GOT3 (cell line): ENCODE data around the gene CAV3.
"Not testable (repeated sequence)": the region's sequence is repeated elsewhere in the genome, so short reads cannot be mapped to it uniquely, and the experiment has no call there.

Source experiments
- DNase-seq: peaks from one replicate; lab custom pipeline; 2025; ENCODE audit warnings: mixed read lengths; lab: John Stamatoyannopoulos, UW

Gene CAV3

GRCh38 chr3:8733332-8734094, at the start of gene CAV3:
CAV3 (plus strand) TSS chr3:8733802; CDS start chr3:8733877, 75 bp downstream.
- no peak for DNase-seq

DNA sequence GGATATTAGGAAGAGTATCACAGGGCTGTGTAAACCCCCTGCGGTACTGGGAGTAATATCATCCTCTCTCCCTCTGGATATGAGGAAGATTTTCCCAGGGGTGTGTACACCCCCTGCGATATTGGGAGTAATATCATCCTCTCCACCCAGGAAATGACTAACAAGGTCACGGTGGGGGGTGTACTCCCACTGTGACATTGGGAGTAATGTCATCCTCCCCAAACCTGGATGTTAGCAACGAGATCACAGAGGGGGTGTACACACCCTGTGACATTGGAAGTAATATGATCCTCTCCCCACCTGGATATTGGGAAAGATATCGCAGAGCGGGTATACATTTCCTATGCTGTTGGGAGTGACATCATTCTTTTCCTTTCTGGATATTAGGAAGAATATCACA, 48.6 kb upstream of the CAV3 start:
- not testable (repeated sequence) for DNase-seq

DNA sequence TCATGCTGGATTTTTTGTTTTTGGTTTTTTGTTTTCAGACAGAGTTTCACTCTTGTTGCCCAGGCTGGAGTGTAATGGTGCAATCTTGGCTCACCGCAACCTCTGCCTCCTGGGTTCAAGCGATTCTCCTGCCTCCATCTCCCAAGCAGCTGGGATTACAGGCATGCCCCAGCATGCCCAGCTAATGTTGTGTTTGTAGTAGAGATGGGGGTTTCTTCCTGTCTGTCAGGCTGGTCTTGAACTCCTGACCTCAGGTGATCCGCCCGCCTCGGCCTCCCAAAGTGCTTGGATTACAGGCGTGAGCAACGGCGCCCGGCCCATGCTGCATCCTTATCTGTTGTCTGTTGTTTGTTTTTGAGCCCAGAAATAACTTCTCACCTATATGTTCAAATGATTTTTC, 42.3 kb upstream of the CAV3 start:
- not testable (repeated sequence) for DNase-seq

- no peak for DNase-seq
These were observed 31.0 kb upstream of the CAV3 start for GRCh38 chr3:8702560-8702959.

DNA sequence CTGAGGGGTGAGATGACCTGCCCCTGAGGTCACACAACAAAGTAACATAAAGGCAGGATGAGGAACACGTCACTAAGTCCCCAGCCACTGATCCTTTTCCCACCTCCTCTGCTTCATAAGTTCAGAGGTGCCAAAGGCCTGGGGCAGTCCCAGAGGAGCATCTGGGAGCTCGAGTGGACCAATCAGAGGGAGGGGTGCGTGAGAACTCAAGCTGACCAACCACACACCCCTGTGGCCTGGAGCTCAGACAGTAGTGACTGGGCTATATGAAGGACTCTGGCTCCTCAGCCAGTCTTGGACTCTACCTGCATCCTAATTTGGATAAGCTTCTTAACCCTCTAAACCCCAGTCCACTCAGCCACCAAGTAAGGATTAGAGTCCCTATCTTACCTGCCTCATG, 28.0 kb upstream of the CAV3 start:
- no peak for DNase-seq

DNA sequence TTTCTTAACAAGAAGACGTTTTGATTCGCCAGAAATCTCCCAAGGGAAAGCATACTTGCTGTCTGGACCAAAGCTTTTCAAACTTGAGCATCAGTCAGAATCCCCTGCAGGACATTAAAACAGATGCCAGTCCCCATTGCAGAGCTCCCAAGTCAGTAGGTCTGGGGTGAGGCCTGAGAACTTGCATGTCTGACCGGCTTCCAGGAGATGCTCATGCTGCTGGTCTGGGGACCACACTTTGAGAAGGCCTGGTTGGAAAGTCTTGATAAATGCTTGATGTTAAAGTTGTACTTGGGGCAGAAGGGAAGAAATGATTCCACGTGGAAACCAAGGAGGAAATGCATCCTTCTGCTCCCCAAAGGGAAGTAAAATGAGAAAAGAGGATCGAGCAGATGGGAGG, 24.3 kb upstream of the CAV3 start:
- DNase-seq = no peak

DNA sequence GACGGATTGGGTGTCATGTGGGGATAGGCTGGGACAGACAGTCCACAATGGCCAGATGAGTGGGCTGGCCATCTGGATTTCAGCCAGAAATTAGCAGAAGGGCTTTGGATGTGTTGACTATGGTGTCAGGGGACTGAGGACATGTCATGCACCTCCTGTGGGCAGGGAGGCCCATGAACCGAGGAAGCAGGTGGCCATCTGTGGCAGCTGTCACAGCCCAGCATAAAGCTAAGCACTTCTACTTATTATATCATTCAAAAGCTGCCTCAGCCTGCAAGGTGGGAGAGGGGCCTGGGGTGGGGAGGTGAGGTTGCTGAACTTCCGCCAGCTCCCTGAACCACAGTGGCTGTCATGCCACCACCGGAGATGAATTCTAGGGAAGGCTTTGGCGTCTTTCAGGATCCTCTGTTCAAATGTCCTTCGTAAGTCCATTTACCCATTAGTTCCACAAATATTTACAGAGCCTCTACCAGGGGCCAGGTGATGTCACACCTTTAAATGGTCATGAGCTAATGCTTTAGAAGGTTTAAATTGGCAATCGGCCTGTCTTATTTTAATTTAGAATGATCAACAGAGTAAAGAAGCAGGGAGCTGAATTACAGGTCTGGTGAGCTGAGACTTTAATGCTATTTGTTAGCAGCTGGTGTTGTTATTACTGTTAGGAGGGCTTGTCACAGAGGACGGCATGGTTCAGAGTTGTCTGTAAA, 23.6 kb upstream of the CAV3 start:
- no peak for DNase-seq

GRCh38 chr3:8712045-8712907, 21.3 kb upstream of the CAV3 start:
- no peak for DNase-seq

GRCh38 chr3:8712908-8713255, 20.7 kb upstream of the CAV3 start:
- DNase-seq = no peak

GRCh38 chr3:8713901-8714759, 19.5 kb upstream of the CAV3 start:
- no peak for DNase-seq

DNA sequence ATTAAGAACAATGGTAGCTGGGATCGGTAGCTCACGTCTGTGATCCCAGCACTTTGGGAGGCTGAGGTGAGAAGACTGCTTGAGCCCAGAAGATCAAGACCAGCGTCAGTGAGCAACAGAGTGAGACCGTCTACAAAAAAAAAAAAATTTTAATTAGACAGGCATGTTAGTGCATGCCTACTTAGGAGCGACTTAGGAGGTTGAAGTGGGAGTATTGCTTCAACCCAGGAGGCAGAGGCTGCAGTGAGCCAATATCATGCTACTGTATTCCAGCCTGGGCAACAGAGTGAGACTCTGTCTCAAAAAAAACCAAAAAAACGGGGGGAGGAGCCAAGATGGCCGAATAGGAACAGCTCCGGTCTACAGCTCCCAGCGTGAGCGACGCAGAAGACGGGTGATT, 17.8 kb upstream of the CAV3 start:
- DNase-seq = not testable (repeated sequence)

GRCh38 chr3:8722808-8723207, 10.8 kb upstream of the CAV3 start:
- DNase-seq = no peak

DNA sequence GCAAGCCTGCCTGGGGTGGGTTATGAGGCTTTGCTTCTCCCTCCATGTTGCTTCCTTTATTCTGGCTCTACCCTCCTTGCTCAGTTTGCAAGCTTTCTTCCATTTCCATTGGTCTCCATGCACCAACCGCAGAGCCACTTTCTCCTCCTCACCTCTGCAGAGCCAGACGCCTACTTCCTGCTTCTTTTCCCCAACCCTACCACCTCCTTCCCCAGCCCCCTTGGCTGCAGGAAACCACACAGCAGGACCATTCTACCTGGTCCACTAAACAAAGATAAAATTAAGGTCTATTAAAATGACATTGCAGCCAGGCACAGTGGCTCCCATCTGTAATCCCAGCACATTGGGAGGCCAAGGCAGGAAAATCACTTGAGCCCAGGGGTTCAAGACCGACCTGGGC, 10.0 kb upstream of the CAV3 start:
- no peak for DNase-seq

DNA sequence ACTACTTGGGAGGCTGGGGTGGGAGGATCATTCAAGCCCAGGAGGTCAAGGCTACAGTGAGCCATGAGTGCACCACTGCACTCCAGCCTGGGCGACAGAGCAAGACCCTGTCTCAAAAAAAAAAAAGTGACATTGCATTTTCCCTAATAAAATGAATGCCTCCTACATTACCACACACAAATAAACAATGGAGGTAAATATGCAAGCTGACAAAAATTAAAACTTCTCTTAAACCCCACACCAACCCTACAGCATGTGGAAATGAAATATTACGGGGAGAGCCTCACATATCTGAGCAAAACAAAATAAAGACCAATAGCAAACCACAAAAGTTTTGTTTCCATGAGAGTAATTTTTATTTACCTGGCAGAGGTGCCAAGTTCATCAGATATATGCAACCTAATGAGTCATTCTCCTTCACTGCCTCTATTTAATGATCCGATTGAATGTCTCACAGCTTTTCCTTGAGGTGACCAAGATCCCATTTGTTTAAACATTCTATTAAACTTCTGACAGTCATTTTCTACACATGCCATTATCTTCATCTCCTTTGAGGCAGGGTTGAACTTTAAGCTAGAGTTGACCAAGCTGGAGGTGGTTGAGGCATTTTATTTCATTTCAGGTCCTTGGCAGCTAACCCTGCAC, 9.4 kb upstream of the CAV3 start:
- no peak for DNase-seq

DNA sequence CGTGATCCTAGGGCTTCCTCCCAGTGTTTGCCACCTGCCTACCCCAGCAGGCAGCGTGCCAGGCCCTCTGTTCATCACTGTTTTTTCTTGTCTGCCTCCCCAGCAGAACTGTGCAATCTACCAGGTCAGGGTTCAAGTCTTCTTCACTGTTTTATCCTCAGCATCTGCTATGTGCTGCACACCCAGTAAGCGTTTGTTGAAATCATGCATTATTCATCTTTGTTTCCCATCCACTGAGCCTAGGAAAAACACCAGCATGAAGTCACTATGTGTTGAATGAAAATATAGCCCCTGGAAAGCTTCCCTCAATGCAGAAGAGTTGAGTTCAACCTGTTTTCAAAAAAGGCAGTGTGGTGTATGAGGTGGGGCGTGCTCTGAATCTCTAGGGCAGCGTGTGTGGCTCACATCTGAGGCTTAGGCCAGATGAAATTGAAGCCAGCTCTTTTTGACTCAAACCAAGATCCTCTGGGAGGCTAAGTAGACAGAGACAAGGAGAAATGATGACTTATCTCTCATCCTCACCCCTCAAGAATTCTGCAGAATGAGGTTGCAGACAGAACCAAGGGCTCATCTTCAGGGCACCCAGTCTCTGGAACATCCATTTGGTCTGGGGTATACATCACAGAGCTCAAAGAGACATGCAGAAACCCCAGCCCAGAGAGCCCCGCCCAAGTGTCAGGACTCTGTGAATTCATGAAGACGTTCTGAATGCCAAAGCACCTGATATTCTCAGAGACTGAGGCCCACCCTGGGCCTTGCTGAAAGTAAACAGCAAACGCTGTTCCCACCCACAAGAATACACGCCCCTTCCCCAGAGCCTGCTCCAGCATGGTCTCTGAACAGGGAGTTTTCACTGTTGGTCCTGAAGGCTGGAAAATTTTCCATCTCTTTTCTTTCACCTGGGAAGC, 5.7 kb upstream of the CAV3 start:
- DNase-seq = no peak

- DNase-seq = no peak
These were observed 4.1 kb upstream of the CAV3 start for GRCh38 chr3:8729479-8729878.

- no peak for DNase-seq
These were observed 2.9 kb upstream of the CAV3 start for GRCh38 chr3:8730656-8731055.

- no peak for DNase-seq
These were observed 1.2 kb upstream of the CAV3 start for GRCh38 chr3:8732413-8732812.

GRCh38 chr3:8734137-8734878, 706 bp downstream of the CAV3 start:
- DNase-seq = no peak
